Measurements from ENCODE around the gene DIP2B.

- TF ChIP-seq, protein P1, sequence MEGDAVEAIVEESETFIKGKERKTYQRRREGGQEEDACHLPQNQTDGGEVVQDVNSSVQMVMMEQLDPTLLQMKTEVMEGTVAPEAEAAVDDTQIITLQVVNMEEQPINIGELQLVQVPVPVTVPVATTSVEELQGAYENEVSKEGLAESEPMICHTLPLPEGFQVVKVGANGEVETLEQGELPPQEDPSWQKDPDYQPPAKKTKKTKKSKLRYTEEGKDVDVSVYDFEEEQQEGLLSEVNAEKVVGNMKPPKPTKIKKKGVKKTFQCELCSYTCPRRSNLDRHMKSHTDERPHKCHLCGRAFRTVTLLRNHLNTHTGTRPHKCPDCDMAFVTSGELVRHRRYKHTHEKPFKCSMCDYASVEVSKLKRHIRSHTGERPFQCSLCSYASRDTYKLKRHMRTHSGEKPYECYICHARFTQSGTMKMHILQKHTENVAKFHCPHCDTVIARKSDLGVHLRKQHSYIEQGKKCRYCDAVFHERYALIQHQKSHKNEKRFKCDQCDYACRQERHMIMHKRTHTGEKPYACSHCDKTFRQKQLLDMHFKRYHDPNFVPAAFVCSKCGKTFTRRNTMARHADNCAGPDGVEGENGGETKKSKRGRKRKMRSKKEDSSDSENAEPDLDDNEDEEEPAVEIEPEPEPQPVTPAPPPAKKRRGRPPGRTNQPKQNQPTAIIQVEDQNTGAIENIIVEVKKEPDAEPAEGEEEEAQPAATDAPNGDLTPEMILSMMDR (IDR thresholded peaks at IDR 0.05), result no peak
- no peak for TF ChIP-seq POLR2A (IDR thresholded peaks at IDR 0.05)
Observed at GRCh38 chr12:50635857-50636256, 131.1 kb downstream of the DIP2B start.

Measured in upper lobe of left lung (tissue), 4 donors.